HG03442 (cell line): ENCODE data around the gene FGFR3.
A peak's percentile ranks its signal among the peaks of the same experiment; 100 is the strongest.
"Not testable (repeated sequence)": the region's sequence is repeated elsewhere in the genome, so short reads cannot be mapped to it uniquely, and the experiment has no call there.

ENCODE experiments used
- ATAC-seq: cut with Tn5 transposase; IDR thresholded peaks from one replicate; pipeline ENCODE4 v1.9.1; 2021; ENCODE audit warnings: mild to moderate bottlenecking, moderate library complexity; ENCODE audit not compliant: unreplicated experiment

The FGFR3 gene

GRCh38 chr4:1815096-1815996, 22.3 kb downstream of the FGFR3 start:
- no peak for ATAC-seq

- no peak for ATAC-seq
Observed at GRCh38 chr4:1815997-1816860, 23.1 kb downstream of the FGFR3 start.

- no peak for ATAC-seq
Observed at GRCh38 chr4:1819284-1819683, 26.2 kb downstream of the FGFR3 start.

GRCh38 chr4:1819816-1820215, 26.7 kb downstream of the FGFR3 start:
- no peak for ATAC-seq

- ATAC-seq: no peak
Observed at GRCh38 chr4:1821679-1822567, 28.8 kb downstream of the FGFR3 start.

GRCh38 chr4:1822568-1823544, 29.8 kb downstream of the FGFR3 start:
- ATAC-seq: no peak

- ATAC-seq: no peak
Observed at GRCh38 chr4:1823545-1823932, 30.4 kb downstream of the FGFR3 start.

- ATAC-seq: no peak
Observed at GRCh38 chr4:1824746-1825145, 31.7 kb downstream of the FGFR3 start.

GRCh38 chr4:1825326-1825725, 32.2 kb downstream of the FGFR3 start:
- ATAC-seq: no peak

GRCh38 chr4:1826531-1827350, 33.6 kb downstream of the FGFR3 start:
- ATAC-seq: no peak

- no peak for ATAC-seq
Observed at GRCh38 chr4:1830234-1830633, 37.1 kb downstream of the FGFR3 start.

- no peak for ATAC-seq
Observed at GRCh38 chr4:1830642-1831228, 37.6 kb downstream of the FGFR3 start.

GRCh38 chr4:1831331-1831730, 38.2 kb downstream of the FGFR3 start:
- ATAC-seq: no peak

GRCh38 chr4:1832690-1833089, 39.6 kb downstream of the FGFR3 start:
- no peak for ATAC-seq

GRCh38 chr4:1833307-1834046, 40.4 kb downstream of the FGFR3 start:
- peak; percentile 13 for ATAC-seq

- peak; percentile 70 for ATAC-seq
Observed at GRCh38 chr4:1834047-1834775, 41.1 kb downstream of the FGFR3 start.

- ATAC-seq: not testable (repeated sequence)
Observed at GRCh38 chr4:1835836-1836235, 42.7 kb downstream of the FGFR3 start.
